CD4-positive, alpha-beta T cell (primary cell): ENCODE results near the gene SLC1A2. TPM values are rescaled to one million over a fixed set of nuclear protein-coding genes. Genes with fewer than 3 reads are reported as not detected.
A peak's percentile ranks its signal among the peaks of the same experiment; 100 is the strongest.

ENCODE experiments used
- ATAC-seq: fragments of 200-7000 bp; cut with Tn5 transposase; one replicate; pipeline ENCODE4 v1.10.0; 2022; ENCODE audit warnings: mild to moderate bottlenecking; ENCODE audit not compliant: poor library complexity
- CTCF ChIA-PET: fragments of 350-600 bp; sonication (Branson Sonifier 250); formaldehyde crosslinking; loops from one replicate; lab custom pipeline; 2021; ENCODE audit warnings: antibody characterized with exemption, inconsistent platforms; lab: Charles Lee
- POLR2A ChIA-PET: fragments of 350-600 bp; sonication (Branson Sonifier 250); formaldehyde crosslinking; loops from one replicate; lab custom pipeline; 2021; ENCODE audit warnings: antibody characterized with exemption, inconsistent platforms; lab: Charles Lee
- DNase-seq, 14 experiments: peaks; one replicate each; pipeline ENCODE4 v3.0.0-alpha.2; 2013 to 2020; ENCODE audit warnings: mixed read lengths in 2 of 14
- H3K27ac ChIP-seq, 2 donors: one replicate each; pipeline versions ENCODE4 v1.5.1 to v1.7.0; 2013; ENCODE audit warnings: low read length in 2 of 2, low read depth in 1 of 2, mild to moderate bottlenecking in 1 of 2
- H3K27me3 ChIP-seq, 2 experiments: 1 replicate in 1 of 2; 2 replicates in 1 of 2; pipeline versions ENCODE4 v1.6.1 to v1.7.0; 2013; ENCODE audit warnings: low read length in 2 of 2, control low read depth in 1 of 2, mild to moderate bottlenecking in 1 of 2, moderate library complexity in 1 of 2; ENCODE audit not compliant: insufficient read depth in 2 of 2, control insufficient read depth in 1 of 2
- H3K36me3 ChIP-seq: one replicate; pipeline ENCODE4 v1.6.1; 2013; ENCODE audit warnings: low read length, control low read depth; ENCODE audit not compliant: insufficient read depth
- H3K4me1 ChIP-seq: one replicate; pipeline ENCODE4 v1.6.1; 2013; ENCODE audit warnings: low read length, control low read depth; ENCODE audit not compliant: insufficient read depth
- H3K4me3 ChIP-seq: one replicate; pipeline ENCODE4 v1.5.1; 2013; ENCODE audit warnings: mild to moderate bottlenecking, low read length, moderate library complexity
- H3K9me3 ChIP-seq, 2 experiments: 1 replicate in 1 of 2; 2 replicates in 1 of 2; pipeline versions ENCODE4 v1.6.1 to v1.7.0; 2013; ENCODE audit warnings: low read length in 2 of 2, mild to moderate bottlenecking in 2 of 2, control low read depth in 1 of 2, moderate library complexity in 1 of 2; ENCODE audit not compliant: control insufficient read depth in 1 of 2, insufficient read depth in 1 of 2
- H3K27ac Mint-ChIP-seq: one replicate; pipeline ENCODE4 v1.8.0; 2020; ENCODE audit warnings: mixed read lengths
- H3K27me3 Mint-ChIP-seq: one replicate; pipeline ENCODE4 v1.8.0; 2021; ENCODE audit warnings: mixed read lengths
- H3K36me3 Mint-ChIP-seq: one replicate; pipeline ENCODE4 v1.8.0; 2021; ENCODE audit warnings: low read depth, mixed read lengths
- H3K4me1 Mint-ChIP-seq: one replicate; pipeline ENCODE4 v1.8.0; 2021; ENCODE audit warnings: low read depth, mixed read lengths
- H3K4me3 Mint-ChIP-seq: one replicate; pipeline ENCODE4 v1.8.0; 2020; ENCODE audit warnings: mild to moderate bottlenecking, mixed read lengths
- H3K9me3 Mint-ChIP-seq: one replicate; pipeline ENCODE4 v1.8.0; 2020; ENCODE audit warnings: mixed read lengths
- CTCF ChIP-seq: fragments of 200-600 bp; IDR thresholded peaks from one replicate; pipeline ENCODE4 v1.8.0; 2022; ENCODE audit warnings: antibody characterized with exemption, mild to moderate bottlenecking
- intact Hi-C, 2 experiments: fragments of 100-400 bp; cut with DNase I in 1 of 2; cut with micrococcal nuclease in 1 of 2; formaldehyde crosslinking; loops; one replicate each; pipeline versions ENCODE4 v1.15.1 to v1.9.0; 2023 to 2025; cut with DNase I, micrococcal nuclease
- total RNA-seq, 174 experiments: library from RNA in 2 of 174; stranded (reverse) in 2 of 174; gene quantifications; one replicate each; pipeline ENCODE4 v1.2.3 and lab custom pipeline; 2021 to 2026

SLC1A2 gene
- total RNA-seq, 2 experiments from 2014 or later = not detected

DNA sequence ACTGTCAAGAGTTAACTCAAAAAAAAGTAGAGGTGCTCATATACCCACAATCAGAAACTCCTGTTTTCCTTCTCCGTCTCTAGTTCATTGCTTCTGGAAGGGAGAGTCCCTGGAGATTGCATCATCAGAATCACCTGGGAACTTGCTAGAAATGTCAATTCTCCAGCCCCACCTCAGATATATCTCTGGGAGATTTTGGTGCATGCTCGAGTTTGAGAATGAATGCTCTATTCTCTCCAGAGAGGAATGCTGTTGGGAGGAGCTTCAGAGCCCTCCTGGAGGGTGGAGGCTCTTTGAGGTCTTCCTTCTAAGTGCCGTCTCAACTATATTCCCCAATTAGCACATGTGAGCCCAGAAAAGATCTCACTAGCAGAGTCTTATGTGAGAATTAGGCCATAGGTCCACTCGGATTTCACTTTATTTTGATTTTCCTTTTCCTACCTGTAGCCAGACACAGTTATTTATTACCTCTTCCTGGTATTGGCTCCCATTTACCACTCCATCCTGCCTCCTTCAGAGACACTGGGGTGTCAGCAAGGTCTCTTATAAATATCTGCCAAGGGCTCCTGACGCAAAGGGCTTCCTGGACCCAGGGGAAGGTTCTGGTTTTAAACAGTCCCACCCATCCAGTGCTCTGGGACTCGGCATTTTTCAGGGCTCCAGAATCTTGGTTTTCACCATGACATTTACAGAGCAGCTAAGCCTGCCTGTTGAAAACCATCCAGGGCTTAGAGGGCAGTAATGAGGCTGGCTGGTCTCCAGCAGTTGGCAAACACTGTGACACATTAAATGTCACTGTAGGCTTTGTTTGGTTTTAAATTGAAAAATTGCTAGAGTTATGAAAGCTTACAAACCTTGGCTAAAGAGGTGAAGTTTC lies 144.2 kb downstream of the SLC1A2 start:
- Histone ChIP-seq H3K36me3 (no peaks in the 10 kb centered on the region), H3K4me1 (peaks cover 15% of the 10 kb centered on the region), H3K4me3 (no peak overlapping the region), H3K27me3 (no peaks in the 10 kb centered on the region), H3K27ac (no peak overlapping the region), H3K9me3 (no peaks in the 10 kb centered on the region)
- intact Hi-C loops = no loop called here
- ChIA-PET POLR2A (interaction anchor here (1.2 kb wide), 1 partner anchor 39 kb away, joined by 3 read pairs; no protein-coding TSS in a partner anchor), CTCF (interaction anchor here (1.3 kb wide), 1 partner anchor 28 kb away, joined by 3 read pairs; no protein-coding TSS in a partner anchor)
- ATAC-seq = no peak
- no peak overlapping the region for H3K4me3 Mint-ChIP-seq
- H3K27me3 Mint-ChIP-seq = no peaks in the 10 kb centered on the region
- no peak for TF ChIP-seq CTCF
- H3K36me3 Mint-ChIP-seq = no peaks in the 10 kb centered on the region
- H3K27ac Mint-ChIP-seq = no peak overlapping the region
- peaks cover 22% of the 10 kb centered on the region for H3K4me1 Mint-ChIP-seq
- DNase-seq = no peak
- peaks cover 3% of the 10 kb centered on the region for H3K9me3 Mint-ChIP-seq

DNA sequence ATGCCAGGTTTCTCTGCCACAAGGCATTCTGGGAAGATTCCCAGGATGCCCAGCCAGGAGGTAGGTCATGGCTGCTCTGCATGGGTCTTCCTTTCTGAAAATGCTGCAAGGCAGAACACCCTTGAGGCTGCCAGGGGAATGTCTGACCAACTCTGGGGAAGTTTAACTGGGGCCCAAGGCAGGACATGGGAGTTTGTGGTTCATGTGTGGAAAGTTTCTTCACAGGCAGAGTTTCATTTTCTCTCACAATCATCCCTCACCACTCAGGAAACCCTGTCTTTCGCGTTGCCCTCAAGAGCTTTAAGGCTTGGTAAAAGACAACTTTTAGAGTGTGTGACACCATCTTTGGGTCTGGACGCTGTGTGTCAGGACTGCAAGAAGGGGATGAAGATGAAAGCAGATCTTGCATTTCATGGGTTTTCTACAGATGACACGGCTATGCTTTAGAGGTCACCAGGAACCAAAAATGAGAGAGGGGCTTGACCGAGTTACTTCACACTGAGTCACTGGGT lies 146.9 kb downstream of the SLC1A2 start:
- H3K4me3 Mint-ChIP-seq = peak overlapping the region; percentile 50
- Histone ChIP-seq H3K4me1 (peaks cover 15% of the 10 kb centered on the region), H3K36me3 (no peaks in the 10 kb centered on the region), H3K27ac (peak overlapping the region in 1 of 2 donors; percentile 31), H3K9me3 (no peaks in the 10 kb centered on the region), H3K4me3 (no peak overlapping the region), H3K27me3 (no peaks in the 10 kb centered on the region)
- peak in 11 of 14 experiments; percentile 2 to 68 (median 13) for DNase-seq
- no peaks in the 10 kb centered on the region for H3K36me3 Mint-ChIP-seq
- ATAC-seq = peak; percentile 51
- TF ChIP-seq CTCF = no peak
- H3K27me3 Mint-ChIP-seq = no peaks in the 10 kb centered on the region
- ChIA-PET CTCF (interaction anchor here (1.6 kb wide), 1 partner anchor 26 kb away, joined by 3 read pairs; no protein-coding TSS in a partner anchor), POLR2A (no interaction called here)
- H3K9me3 Mint-ChIP-seq = no peaks in the 10 kb centered on the region
- peak overlapping the region; percentile 69 for H3K27ac Mint-ChIP-seq
- intact Hi-C loops = no loop called here
- H3K4me1 Mint-ChIP-seq = peaks cover 22% of the 10 kb centered on the region

GRCh38 chr11:35271031-35271430 lies 148.3 kb downstream of the SLC1A2 start:
- no peaks in the 10 kb centered on the region for H3K27me3 Mint-ChIP-seq
- Histone ChIP-seq H3K27ac (no peak overlapping the region), H3K4me3 (no peak overlapping the region), H3K4me1 (peaks cover 15% of the 10 kb centered on the region), H3K9me3 (no peaks in the 10 kb centered on the region), H3K27me3 (no peaks in the 10 kb centered on the region), H3K36me3 (no peaks in the 10 kb centered on the region)
- H3K27ac Mint-ChIP-seq = no peak overlapping the region
- H3K4me3 Mint-ChIP-seq = no peak overlapping the region
- intact Hi-C loops = no loop called here
- DNase-seq = no peak
- ChIA-PET POLR2A (no interaction called here), CTCF (no interaction called here)
- H3K9me3 Mint-ChIP-seq = no peaks in the 10 kb centered on the region
- H3K36me3 Mint-ChIP-seq = no peaks in the 10 kb centered on the region
- no peak for ATAC-seq
- peaks cover 22% of the 10 kb centered on the region for H3K4me1 Mint-ChIP-seq
- TF ChIP-seq CTCF = no peak
